GM13976 (cell line): ENCODE results near the gene RUNX2.
"Not testable (repeated sequence)": the region's sequence is repeated elsewhere in the genome, so short reads cannot be mapped to it uniquely, and the experiment has no call there.

Experiments used
- DNase-seq: peaks from one replicate; pipeline ENCODE4 v3.0.0; 2012; ENCODE audit warnings: low spot score
- CTCF ChIP-seq: IDR thresholded peaks from 2 replicates; pipeline ENCODE4 v1.5.1; 2012; ENCODE audit warnings: borderline replicate concordance, mild to moderate bottlenecking; ENCODE audit not compliant: insufficient read depth; ENCODE audit errors: extremely low read depth, missing control alignments, control extremely low read depth
- in situ Hi-C: fragments of 300-500 bp; cut with MboI; formaldehyde crosslinking; loops from one replicate; pipeline ENCODE4 v1.12.0; 2022; ENCODE audit warnings: low sequenced_read_pairs, mixed read lengths, inconsistent platforms; ENCODE audit not compliant: unreplicated experiment

RUNX2 gene

GRCh38 chr6:45557454-45557853 lies 229.3 kb downstream of the RUNX2 start:
- no peak for DNase-seq
- in situ Hi-C loops, result no loop called here
- no peak for TF ChIP-seq CTCF

- peak; percentile 24 for DNase-seq
- in situ Hi-C loops, result no loop called here
- no peak for TF ChIP-seq CTCF
Measured at GRCh38 chr6:45558858-45559257, 230.7 kb downstream of the RUNX2 start.

- DNase-seq, in situ Hi-C loops: not testable (repeated sequence)
Measured at GRCh38 chr6:45560321-45560820, 232.2 kb downstream of the RUNX2 start.

GRCh38 chr6:45562171-45562570 lies 234.0 kb downstream of the RUNX2 start:
- no peak for TF ChIP-seq CTCF
- DNase-seq, result no peak
- in situ Hi-C loops, result no loop called here

GRCh38 chr6:45563041-45563440 lies 234.9 kb downstream of the RUNX2 start:
- TF ChIP-seq CTCF, result no peak
- no peak for DNase-seq
- in situ Hi-C loops, result no loop called here

GRCh38 chr6:45563844-45564243 lies 235.7 kb downstream of the RUNX2 start:
- in situ Hi-C loops, result no loop called here
- DNase-seq, result no peak
- no peak for TF ChIP-seq CTCF

GRCh38 chr6:45566882-45567281 lies 238.8 kb downstream of the RUNX2 start:
- no peak for TF ChIP-seq CTCF
- no peak for DNase-seq
- in situ Hi-C loops, result no loop called here

GRCh38 chr6:45567879-45568278 lies 239.7 kb downstream of the RUNX2 start:
- in situ Hi-C loops, result no loop called here
- TF ChIP-seq CTCF, result no peak
- DNase-seq, result no peak
